OCI-M2 (cell line): ENCODE data around the gene ACOT11.
"Not testable (repeated sequence)": the region's sequence is repeated elsewhere in the genome, so short reads cannot be mapped to it uniquely, and the experiment has no call there.

Experiments
- DNase-seq: peaks from one replicate; lab custom pipeline; 2025; ENCODE audit not compliant: unreplicated experiment; lab: John Stamatoyannopoulos, UW

Gene ACOT11

DNA sequence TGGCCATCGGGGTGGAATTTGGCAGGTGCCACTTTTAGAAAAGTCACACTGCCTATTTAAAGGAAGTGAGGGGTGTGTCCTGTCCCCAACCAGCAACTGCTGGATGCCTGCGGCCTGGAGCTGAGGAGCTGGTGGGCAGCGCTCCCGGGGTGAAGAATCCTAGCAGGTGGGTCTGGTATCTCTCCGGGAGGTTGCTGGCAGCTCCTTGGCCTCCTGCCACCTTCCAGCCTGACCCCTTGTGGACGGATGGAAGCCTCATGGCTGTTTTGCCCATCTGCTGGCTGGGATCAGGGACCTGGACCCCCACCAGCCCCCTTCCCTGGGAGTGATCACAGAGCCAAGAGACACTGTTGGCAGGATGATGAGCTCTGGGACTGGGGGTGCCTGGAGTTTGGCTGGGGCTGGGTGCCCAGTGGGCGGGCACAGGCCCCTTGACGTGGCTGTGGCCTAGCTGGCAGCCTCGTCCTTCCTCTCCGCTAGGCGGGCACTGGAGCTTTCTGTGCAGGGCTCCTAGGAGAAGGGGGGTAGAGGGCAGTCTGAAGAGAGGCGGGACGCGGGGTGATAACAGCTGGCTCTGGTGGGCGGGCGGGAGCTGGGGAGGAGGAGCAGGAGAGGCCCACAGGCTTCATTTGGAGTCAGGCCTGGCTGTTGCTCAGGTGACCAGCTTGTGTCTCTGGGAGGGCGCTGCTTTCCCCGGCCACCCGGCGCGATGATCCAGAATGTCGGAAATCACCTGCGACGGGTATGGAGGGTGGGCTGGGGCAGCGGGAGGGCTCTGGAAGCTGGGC, at the start of gene ACOT11:
Gene ACOT11 (plus strand): TSS at position 628 of the 788 bp plus-strand sequence. CDS start 82 bp downstream, at position 710.
- DNase-seq: no peak

DNA sequence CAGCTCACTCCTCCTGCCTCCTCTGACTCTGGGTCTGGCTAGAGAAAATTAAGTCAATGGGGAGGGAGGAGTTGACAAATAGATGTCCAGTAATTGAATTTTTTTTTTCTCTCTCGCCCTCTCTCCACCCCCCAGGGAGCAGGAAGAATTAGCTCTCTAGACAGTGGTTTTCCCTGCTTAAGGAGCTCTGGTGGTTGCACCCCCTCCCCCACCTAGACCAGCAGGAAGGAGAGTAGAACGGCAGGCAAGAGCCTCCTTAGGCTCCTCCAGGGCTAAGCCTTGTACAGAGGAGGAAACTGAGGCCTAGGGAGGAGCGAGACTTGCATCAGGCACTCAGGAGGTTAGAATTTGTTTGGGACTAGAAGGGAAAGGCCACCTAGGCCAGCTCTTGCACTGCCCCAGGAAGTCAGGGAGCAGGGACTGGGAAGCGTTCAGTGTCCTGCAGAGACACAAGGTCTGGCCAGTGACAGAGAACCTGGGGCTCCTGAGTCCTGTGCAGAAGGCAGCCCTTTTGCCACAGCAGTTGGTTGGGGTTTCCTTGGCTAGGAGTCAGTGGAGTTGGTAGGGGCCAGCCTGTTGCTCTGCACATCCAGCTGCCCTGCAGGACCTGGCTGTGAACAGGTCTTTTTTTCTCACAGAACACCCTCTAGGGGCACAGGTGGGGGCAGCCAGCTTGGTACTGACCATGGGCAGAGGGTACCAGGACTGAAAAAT, 49.5 kb upstream of the ACOT11 start:
- no peak for DNase-seq

DNA sequence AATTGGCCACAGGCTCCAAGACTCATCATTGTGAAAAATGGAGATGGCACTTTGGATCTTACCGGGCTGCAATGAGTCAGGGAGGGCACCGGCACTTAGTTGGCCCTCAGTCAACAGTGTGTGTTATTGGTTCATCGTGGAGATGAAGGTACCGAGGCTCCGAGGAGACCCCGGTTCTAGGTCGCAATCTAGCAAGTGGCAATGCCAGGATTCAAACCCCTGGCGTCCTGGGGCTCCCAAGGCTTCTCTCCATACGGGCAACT, 49.0 kb upstream of the ACOT11 start:
- DNase-seq: no peak

DNA sequence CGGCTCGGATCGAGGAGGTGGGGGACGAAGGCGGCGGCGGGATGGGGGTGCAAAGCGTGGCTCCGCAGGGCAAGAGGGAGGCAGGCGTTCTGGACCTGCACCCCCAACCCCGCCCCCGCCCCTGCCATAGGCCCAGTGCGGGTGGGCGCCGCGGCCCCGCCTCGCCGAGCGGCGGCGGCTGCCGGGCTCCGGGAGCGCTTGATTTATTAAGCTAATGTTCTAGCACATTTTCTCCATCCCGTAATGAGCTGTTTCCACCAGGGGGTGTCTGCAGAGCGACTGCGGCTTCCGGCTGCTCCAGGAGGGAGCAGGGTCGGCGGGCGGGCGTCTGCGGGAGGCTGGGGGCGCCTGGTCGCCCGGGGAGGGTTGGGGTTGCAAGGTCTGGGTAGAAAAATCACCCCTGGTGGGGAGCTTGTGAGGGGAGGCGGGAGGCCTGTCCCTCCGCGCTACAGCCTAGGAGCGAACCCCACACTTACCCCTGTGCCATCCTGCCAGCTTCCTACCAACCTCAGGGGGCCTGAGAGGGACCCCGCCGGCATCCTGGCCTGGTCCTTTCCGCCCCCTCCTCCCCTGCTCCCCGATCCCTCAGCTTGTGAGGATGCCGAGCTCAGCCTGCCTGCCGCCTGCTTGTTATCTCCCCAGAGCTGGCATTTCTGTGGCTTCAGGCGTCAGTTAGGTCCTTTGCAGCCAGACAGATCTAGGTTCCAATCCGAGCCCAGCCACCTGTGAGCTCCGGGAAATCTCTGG, 48.5 kb upstream of the ACOT11 start:
- no peak for DNase-seq

DNA sequence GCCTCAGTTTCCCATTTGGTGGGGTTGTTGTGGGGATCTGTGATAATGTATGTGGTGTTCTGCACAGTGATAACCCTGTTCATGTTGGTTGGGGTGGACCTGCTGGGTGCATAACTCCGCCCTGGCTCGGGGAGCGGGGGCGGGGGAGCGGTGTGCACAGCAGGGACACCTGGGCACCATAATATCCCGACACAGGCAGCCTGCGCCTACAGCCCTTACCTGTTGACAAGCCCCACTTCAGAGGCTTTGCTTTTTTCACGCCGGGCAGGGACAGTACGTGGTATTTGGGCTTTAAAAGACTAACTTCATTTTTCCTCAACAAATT, 48.0 kb upstream of the ACOT11 start:
- no peak for DNase-seq

DNA sequence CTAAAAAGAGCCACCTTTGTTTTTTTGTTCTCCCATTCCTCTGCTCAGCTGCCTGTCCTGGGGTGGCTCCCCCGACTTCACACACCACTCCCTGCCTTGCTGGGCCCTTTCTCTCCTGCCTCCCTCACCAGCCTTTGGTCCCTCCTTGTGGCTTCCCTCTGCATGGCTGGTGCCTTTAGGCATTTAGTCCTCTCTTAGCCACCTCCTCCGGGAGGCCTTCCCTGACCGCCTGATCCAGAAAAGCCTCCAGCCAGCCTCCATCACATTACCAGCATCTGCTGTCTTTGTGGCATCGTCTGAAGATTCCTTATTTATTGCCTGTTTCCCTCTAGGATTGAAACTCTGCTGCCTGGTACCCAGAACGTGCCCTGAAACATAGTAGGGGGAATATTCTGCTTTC, 46.2 kb upstream of the ACOT11 start:
- no peak for DNase-seq

DNA sequence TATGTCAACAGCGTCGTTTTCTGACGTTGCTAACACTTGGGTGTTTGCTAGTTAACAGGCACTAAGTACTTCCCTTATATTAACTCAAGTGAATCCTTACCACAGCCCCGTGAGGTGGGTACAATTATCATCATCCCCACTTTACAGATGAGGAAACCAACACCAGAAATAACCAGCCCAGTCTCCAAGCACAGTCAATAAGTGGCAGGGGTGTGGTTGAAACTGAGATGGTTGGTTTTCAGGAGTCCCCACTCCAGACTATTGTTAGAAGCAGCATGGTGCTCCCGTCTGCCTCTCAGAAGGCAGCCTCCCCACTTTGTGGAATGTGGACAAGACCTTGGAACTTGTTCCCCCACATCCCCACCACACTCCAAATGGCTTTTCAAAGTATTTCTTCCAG, 45.7 kb upstream of the ACOT11 start:
- no peak for DNase-seq

DNA sequence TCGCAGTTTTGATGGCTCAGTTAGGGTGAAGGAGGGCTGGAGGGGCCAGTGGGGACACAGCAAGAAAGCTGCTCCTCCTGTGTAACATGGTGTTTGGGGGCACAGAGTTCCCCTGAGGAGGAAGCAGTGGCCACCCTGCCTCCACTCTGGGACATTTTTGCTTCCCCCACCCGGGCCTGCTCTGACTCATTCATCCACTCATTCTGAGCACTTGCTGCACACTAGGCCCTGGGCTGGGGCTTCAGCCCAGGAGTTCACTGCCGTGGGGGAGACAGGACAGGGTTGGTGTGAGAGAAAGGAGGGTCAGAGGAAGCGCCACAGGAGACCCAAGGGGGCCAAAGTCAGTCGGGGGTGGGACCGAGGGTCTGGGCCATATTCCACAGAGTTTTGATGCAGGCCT, 41.4 kb upstream of the ACOT11 start:
- no peak for DNase-seq

DNA sequence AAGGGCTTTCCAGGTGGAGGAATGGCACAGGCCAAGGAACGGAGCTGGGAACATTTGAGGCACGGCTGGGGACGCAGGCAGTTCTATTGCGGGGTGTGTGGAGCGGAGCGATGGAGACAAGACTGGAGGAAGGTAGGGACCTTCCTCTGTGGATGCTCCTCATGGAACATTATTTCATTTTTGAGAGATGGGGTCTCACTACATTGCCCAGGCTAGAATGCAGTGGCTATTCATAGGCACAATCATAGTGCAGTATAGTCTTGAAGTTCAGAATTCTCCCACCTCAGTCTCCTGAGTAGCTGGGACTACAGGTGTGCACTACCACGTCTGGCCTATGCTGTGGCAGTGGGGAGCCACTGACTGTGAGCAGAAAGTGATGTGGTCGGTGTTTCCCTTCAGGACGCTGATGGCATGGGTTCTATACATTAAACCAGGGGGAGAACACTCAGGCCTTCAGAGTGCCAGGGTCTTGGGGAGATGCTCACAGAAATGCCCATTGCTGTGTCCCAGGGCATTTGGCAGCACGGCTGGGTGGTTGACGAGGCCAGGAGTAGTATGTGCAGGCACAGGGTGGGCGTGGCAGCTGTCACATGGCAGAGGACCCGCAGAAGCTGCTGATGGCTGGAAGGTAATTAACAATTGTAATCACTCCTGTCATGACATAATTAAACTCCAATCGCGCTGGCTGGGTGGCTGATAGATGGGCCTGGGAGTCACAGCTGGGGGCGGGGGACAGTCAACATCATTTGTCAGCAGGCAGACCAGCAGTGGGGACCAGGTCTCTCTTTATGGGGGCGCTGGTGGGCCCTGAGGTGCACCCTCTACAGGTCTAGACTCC, 40.8 kb upstream of the ACOT11 start:
- no peak for DNase-seq

DNA sequence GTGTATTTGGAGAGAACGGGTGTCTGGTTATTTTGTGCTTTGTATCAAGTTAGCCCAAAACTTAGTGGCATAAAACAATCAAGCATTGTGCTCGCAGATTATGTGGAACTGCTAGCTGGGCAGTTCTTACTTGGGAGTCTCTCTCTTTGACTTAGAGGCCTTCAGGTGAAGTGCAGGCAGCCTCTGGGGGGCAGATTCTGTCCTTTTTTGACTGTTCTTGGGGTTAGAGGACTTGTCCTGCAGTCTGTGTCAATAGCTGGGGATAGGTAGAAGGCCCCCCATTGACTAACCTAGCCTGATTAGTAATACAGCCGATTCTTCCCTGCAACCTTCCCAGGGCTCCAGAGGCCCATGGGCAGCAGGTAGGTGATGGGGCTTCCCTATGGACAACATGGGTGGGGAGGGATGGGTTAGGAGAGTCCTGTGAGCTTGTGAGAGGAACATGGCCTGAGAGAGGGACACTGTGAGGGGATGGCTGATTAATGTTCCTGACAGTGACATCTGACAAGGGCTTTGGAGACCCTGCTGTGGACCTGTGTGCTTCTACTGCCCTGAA, 37.2 kb upstream of the ACOT11 start:
- DNase-seq: no peak

DNA sequence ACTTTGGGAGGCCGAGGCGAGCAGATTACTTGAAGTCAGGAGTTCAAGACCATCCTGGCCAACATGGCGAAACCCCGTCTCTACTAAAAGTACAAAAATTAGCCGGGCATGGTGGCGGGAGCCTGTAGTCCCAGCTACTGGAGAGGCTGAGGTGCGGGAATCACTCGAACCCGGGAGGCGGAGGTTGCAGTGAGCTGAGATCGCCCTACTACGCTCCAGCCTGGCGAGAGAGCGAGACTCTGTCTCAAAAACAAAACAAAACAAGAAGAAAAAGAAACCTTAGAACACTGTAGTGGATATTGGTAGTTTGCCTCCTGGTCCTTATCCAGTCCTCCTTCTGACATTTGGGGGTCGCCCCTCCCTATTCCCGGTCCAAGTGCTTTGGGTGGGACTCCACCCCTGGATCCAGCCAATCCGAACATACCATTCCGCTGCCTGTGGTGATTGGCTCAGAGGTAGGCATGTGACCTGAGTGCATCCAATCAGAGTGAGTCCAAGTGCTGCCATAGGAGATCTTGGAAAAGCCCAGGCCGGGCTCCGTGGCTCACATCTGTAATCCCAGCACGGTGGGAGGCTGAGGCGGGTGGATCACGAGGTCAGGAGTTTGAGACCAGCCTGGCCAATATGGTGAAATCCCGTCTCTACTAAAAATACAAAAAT, 34.0 kb upstream of the ACOT11 start:
- not testable (repeated sequence) for DNase-seq

DNA sequence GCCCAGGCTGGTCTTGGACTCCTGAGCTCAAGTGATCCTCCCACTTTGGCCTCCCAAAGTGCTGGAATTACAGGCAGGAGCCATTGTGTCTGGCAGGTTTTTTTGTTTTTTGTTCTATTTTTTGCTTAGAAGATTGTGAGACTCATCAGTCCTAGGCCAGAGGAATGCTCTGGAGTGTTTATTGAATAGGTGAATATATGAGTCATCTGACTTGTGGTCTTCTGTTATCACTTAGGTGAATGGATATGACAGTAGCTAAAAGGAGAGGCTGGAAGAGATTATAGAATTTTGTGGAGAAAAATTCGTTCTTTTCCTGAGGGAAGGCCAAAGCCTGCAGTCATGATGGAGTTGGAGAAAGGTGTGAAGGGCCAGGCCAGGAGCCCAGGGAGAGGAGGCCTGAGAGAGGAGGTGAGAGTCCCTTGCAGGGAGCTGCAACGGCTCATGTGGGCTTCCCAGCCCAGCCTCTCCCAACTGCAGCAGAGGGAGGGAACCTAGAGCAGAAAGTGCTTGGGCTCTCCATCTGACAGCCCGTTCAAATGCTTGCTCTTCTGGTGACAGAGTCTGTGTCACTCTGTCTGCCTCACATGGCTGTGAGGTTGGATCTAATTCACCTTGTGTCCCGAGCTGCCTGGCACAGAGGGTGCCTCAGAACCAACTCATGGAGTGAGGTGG, 31.6 kb upstream of the ACOT11 start:
- no peak for DNase-seq

DNA sequence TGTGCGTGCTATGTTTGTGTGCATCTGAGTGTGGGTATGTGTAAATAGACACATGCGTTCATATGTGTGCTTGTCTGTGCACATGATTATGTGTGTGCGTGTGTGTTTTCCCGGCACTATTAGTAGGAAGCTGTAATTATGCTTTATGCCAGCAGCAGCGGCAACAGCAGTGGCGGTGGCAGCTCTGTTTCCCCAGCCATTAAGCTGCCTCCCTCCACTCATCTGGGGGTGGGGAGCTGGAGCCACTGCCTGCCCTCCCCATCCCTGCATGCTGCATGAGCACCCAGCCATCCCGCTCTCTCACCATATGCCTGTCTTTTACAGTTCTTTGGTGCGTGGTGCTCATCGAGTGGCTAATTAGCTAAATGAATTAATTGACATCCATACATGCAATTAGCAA, 30.5 kb upstream of the ACOT11 start:
- DNase-seq: no peak

DNA sequence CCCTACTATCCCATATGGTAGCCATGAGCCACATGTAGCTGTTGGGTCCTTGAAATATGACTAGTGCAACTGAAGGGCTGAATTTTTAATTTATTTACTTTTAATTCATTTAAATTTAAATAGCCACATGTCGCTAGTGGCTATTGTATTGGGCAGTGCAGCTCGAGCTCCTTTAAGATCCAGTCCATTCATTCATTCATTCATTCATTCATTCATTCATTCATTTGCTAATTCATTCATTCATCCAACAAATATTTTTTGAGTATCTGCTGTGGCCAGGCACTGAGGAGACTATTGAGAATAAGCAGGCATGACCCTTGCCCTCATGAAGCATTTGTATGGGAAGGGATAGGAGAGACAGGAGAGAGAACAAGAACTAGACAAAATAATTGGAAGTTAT, 29.5 kb upstream of the ACOT11 start:
- no peak for DNase-seq

DNA sequence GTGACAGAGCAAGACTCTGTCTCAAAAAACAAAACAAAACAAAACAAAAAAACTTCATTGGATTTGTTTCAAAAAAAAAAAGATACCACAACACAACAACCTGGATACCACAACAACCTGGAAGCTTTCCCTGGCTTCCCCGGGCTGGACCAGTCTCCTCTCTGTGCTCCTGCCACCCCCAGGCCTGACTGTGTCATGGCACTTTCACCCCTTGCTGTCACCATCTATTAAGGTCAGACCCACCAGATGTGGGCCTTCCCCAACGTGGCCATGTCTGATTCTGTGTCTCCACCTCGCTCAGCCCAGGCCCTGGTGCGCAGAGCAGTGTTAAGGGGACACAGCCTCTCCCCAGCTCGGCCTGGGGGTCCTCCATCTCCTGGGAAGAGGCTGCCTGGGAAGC, 28.3 kb upstream of the ACOT11 start:
- DNase-seq: no peak

DNA sequence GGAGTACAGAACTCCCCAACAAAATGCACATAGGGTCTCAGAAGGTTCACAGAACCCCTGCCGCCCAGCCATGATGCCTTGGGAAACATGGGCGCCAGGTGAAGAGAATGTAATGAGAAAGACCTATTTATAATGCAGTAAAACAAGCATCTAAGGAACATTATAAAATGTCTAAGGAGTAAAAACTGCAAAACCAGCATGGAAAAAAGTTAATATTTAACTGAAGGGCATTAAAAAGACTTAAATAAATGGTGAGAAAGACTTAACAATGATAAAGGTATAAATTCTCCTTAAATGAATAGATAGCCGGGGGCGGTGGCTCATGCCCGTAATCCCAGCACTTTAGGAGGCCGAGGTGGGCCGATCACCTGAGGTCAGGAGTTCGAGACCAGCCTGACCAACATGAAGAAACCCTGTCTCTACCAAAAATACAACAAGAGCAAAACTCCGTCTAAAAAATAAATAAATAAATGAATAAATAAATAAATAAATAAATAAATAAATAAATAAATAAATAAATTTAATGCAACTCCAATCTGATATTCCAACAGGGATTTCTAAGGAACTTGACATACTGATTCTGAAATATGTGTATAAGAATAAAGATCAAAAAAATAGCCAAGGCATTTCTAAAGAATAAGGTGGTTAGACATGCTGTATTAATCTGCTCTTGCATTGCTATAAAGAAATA, 27.3 kb upstream of the ACOT11 start:
- no peak for DNase-seq

DNA sequence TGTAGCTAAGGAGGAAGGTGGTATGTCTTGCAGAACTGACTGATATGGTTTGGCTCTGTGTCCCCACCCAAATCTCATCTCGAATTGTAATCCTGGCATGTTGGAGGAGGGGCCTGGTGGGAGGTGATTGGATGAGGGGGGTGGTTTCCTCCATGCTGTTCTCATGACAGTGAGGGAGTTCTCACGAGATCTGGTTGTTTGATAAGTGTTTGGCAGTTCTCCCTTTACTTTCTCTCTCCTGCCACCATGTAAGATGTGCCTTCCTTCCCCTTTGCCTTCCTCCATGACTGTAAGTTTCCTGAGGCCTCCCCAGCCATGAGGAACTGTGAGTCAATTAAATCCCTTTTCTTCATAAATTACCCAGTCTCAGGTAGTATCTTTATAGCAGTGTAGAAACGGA, 21.5 kb upstream of the ACOT11 start:
- DNase-seq: not testable (repeated sequence)

DNA sequence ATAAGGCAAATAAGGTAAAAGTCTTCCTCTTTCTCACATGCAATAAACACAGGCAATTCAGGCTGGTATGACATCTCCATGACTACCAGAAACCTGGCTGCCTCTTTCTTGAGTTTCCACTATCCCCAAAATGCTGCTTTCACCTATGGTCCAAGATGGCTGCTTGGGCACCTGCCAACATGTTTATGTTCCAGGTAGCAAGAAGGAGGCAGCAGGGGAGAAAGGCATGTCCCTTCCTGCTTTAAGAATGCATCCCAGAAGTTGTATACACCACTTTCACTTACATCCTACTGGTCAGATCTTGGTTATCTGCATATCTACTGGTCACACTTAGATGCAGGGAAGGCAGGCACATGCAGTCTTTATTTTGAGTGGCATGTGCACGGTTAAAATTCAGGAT, 19.4 kb upstream of the ACOT11 start:
- DNase-seq: no peak

DNA sequence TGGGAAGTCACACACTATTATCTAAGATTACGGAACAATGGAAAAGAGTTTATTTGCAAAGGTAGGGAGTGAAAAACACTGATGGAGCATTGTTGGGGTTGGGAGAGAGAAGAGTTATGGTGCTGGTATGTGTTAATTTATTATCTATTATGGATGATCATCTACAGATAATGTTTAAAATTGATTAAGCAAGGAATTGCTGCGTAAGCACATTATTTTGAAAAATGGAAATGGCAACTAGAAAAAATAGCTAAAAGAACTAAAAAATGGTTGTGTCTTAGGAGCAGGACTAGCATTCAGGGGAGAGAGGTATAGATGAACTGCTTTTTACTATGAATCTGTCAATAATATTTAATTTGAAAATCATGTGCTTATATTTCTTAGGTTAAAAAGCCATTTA, 16.0 kb upstream of the ACOT11 start:
- no peak for DNase-seq
